SU-DHL-6 (cell line): ENCODE measurements around the gene VAT1L.

Source experiments
- CTCF ChIP-seq: fragments of 200-600 bp; sonication (generic); IDR thresholded peaks from one replicate; pipeline ENCODE4 v1.5.1; 2017; ENCODE audit warnings: antibody characterized with exemption, mild to moderate bottlenecking, low read length, moderate library complexity; ENCODE audit not compliant: insufficient read depth, poor library complexity, severe bottlenecking
- EZH2phosphoT487 ChIP-seq: fragments of 200-600 bp; sonication (generic), shearing (Covaris generic); conservative IDR thresholded peaks from 2 replicates; pipeline ENCODE4 v1.6.1; 2018; ENCODE audit warnings: mild to moderate bottlenecking, antibody characterized with exemption, low read length, moderate library complexity, mixed read lengths

GRCh38 chr16:77871932-77872331 lies 83.6 kb downstream of the VAT1L start:
- no peak for TF ChIP-seq CTCF
- no peak for TF ChIP-seq EZH2phosphoT487
